ENCODE data around the gene MGAT5B. TPM values are rescaled to one million over a fixed set of nuclear protein-coding genes. Genes with fewer than 3 reads are reported as not detected.

The MGAT5B gene, protein sequence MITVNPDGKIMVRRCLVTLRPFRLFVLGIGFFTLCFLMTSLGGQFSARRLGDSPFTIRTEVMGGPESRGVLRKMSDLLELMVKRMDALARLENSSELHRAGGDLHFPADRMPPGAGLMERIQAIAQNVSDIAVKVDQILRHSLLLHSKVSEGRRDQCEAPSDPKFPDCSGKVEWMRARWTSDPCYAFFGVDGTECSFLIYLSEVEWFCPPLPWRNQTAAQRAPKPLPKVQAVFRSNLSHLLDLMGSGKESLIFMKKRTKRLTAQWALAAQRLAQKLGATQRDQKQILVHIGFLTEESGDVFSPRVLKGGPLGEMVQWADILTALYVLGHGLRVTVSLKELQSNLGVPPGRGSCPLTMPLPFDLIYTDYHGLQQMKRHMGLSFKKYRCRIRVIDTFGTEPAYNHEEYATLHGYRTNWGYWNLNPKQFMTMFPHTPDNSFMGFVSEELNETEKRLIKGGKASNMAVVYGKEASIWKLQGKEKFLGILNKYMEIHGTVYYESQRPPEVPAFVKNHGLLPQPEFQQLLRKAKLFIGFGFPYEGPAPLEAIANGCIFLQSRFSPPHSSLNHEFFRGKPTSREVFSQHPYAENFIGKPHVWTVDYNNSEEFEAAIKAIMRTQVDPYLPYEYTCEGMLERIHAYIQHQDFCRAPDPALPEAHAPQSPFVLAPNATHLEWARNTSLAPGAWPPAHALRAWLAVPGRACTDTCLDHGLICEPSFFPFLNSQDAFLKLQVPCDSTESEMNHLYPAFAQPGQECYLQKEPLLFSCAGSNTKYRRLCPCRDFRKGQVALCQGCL
- total RNA-seq = 1 to 10 TPM in 1 of 5 donors, not detected in 4; 1.7 TPM
- polyA plus RNA-seq = under 1 TPM; 0.10 to 0.46 (median 0.19) TPM
- long read RNA-seq, donor 1 = 0 reads
- long read RNA-seq, donor 2 = 0 reads
- long read RNA-seq, donor 3 = 0 reads
- long read RNA-seq, donor 4 = 0 reads
- long read RNA-seq, donor 5 = 0 reads
- long read RNA-seq, donor 6 = 0 reads
- long read RNA-seq, donor 7 = 0 reads
- long read RNA-seq, donor 8 = 0 reads
- long read RNA-seq, donor 9 = 0 reads
- long read RNA-seq, donor 10 = 0 reads

DNA sequence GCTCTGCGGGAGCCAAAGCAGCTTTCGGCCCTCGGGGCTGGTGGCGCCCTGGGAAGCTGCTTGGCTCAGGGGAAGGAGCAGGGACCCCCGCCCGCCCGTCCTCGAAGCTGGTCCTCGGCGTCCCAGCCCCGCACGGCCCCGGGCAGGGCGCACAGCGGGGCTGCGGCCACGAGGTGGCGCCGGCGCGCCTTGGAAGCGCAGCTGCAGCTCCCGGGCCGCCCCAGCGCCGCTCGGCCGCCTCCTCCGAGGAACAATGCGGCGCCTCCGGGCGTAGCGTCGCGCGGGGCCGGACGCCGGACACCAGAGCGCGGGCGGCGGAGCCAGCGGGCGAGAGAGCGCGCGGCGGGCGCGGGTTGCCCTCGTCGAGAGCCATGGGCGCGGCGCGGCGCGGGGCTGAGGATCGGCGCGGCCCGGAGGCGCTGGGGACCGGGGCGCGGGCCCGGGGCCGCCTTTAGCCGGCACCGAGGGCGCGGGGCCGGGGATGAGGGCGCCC, at the start of gene MGAT5B:
Gene MGAT5B (plus strand): TSS at position 229 of the 493 bp plus-strand sequence. CDS start 626 bp downstream, outside the sequence.
- peaks cover 15 to 85% (median 53%) of the 10 kb centered on the region in 3 donors for H3K27me3 ChIP-seq
- TF ChIP-seq, protein P1, sequence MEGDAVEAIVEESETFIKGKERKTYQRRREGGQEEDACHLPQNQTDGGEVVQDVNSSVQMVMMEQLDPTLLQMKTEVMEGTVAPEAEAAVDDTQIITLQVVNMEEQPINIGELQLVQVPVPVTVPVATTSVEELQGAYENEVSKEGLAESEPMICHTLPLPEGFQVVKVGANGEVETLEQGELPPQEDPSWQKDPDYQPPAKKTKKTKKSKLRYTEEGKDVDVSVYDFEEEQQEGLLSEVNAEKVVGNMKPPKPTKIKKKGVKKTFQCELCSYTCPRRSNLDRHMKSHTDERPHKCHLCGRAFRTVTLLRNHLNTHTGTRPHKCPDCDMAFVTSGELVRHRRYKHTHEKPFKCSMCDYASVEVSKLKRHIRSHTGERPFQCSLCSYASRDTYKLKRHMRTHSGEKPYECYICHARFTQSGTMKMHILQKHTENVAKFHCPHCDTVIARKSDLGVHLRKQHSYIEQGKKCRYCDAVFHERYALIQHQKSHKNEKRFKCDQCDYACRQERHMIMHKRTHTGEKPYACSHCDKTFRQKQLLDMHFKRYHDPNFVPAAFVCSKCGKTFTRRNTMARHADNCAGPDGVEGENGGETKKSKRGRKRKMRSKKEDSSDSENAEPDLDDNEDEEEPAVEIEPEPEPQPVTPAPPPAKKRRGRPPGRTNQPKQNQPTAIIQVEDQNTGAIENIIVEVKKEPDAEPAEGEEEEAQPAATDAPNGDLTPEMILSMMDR (IDR thresholded peaks at IDR 0.05) = peak in 4 of 7 experiments; percentile 46 to 92 (median 80)
- TF ChIP-seq EP300 (IDR thresholded peaks at IDR 0.05) (no peak), POLR2AphosphoS5 (IDR thresholded peaks at IDR 0.05) (no peak), POLR2A (IDR thresholded peaks at IDR 0.05) (no peak)
- DNase-seq = peak; percentile 85 to 94
- intact Hi-C loops (cut with DNase I; ENCODE audit: low total_unique reads) = loop anchor here (5.0 kb wide), 1 partner anchor 189 kb away; no protein-coding TSS in a partner anchor
- peaks cover 20 to 24% (median 23%) of the 10 kb centered on the region in 4 donors for H3K4me1 ChIP-seq
- H3K27ac ChIP-seq = no peak within 1 kb of the TSS
- H3K9me3 ChIP-seq = no peaks in the 10 kb centered on the region
- 0 to 1% (median 0%) methylated on average over 6 to 75 of the region's 76 CpGs for WGBS, 5 donors
- no peaks in the 10 kb centered on the region for H3K36me3 ChIP-seq
- peak within 1 kb of the TSS; percentile 34 to 49 (median 40) for H3K4me3 ChIP-seq

- Histone ChIP-seq H3K4me1 (peaks cover 0 to 6% (median 0%) of the 10 kb centered on the region in 4 donors), H3K4me3 (no peak overlapping the region), H3K27ac (no peak overlapping the region), H3K27me3 (peaks cover 0 to 31% (median 0%) of the 10 kb centered on the region in 3 donors), H3K36me3 (no peaks in the 10 kb centered on the region), H3K9me3 (no peaks in the 10 kb centered on the region)
- 31 to 59% (median 45%) methylated on average over 1 of the region's 1 CpG for WGBS, 5 donors
- intact Hi-C loops (cut with DNase I; ENCODE audit: low total_unique reads) = no loop called here
- no peak for DNase-seq
- TF ChIP-seq, protein P1 (IDR thresholded peaks at IDR 0.05) = no peak
- TF ChIP-seq EP300 (IDR thresholded peaks at IDR 0.05) = no peak
- TF ChIP-seq POLR2A (IDR thresholded peaks at IDR 0.05) = no peak
- no peak for TF ChIP-seq POLR2AphosphoS5 (IDR thresholded peaks at IDR 0.05)
Observed at GRCh38 chr17:76820039-76820438, 48.2 kb upstream of the MGAT5B start.

- no peak overlapping the region for H3K27ac ChIP-seq
- no peaks in the 10 kb centered on the region for H3K36me3 ChIP-seq
- no peaks in the 10 kb centered on the region for H3K9me3 ChIP-seq
- intact Hi-C loops (cut with DNase I; ENCODE audit: low total_unique reads) = no loop called here
- peaks cover 0 to 6% (median 0%) of the 10 kb centered on the region in 4 donors for H3K4me1 ChIP-seq
- 54 to 88% (median 59%) methylated on average over 2 to 4 of the region's 4 CpGs for WGBS, 5 donors
- TF ChIP-seq POLR2AphosphoS5 (IDR thresholded peaks at IDR 0.05) = no peak
- no peak for TF ChIP-seq EP300 (IDR thresholded peaks at IDR 0.05)
- no peak for TF ChIP-seq POLR2A (IDR thresholded peaks at IDR 0.05)
- TF ChIP-seq, protein P1 (IDR thresholded peaks at IDR 0.05) = no peak
- no peak for DNase-seq
- H3K27me3 ChIP-seq = peaks cover 0 to 25% (median 0%) of the 10 kb centered on the region in 3 donors
- no peak overlapping the region for H3K4me3 ChIP-seq
Observed at GRCh38 chr17:76820561-76820960, 47.6 kb upstream of the MGAT5B start.

Measured in stomach (tissue), 19 donors.